H9 (cell line): Measurements from ENCODE around the gene MRTFA. TPM values are rescaled to one million over a fixed set of nuclear protein-coding genes. Genes with fewer than 3 reads are reported as not detected.

Experiments
- DNase-seq: peaks from one replicate; pipeline ENCODE4 v3.0.0-alpha.2; 2017
- H2AFZ ChIP-seq: one replicate; pipeline ENCODE4 v1.6.1; 2013; ENCODE audit warnings: mild to moderate bottlenecking, low read length, control low read depth, moderate library complexity
- H2AK5ac ChIP-seq: 2 replicates; pipeline ENCODE4 v1.6.1; 2013; ENCODE audit warnings: low read length, control low read depth, mixed read lengths; ENCODE audit not compliant: insufficient read length
- H2BK120ac ChIP-seq: one replicate; pipeline ENCODE4 v1.6.1; 2013; ENCODE audit warnings: low read depth, mild to moderate bottlenecking, low read length, control low read depth, inconsistent platforms; ENCODE audit not compliant: poor library complexity, severe bottlenecking
- H2BK12ac ChIP-seq: 2 replicates; pipeline ENCODE4 v1.6.1; 2013; ENCODE audit warnings: low read length, control low read depth, mixed read lengths, low read depth; ENCODE audit not compliant: insufficient read length
- H2BK15ac ChIP-seq: 2 replicates; pipeline ENCODE4 v1.6.1; 2013; ENCODE audit warnings: low read depth, low read length, control low read depth
- H2BK20ac ChIP-seq: one replicate; pipeline ENCODE4 v1.6.1; 2013; ENCODE audit warnings: low read depth, mild to moderate bottlenecking, low read length, control low read depth, inconsistent platforms; ENCODE audit not compliant: poor library complexity, severe bottlenecking
- H2BK5ac ChIP-seq: 2 replicates; pipeline ENCODE4 v1.6.1; 2013; ENCODE audit warnings: low read length, control low read depth, mixed read lengths; ENCODE audit not compliant: insufficient read length
- H3K14ac ChIP-seq: 2 replicates; pipeline ENCODE4 v1.6.1; 2013; ENCODE audit warnings: low read length, control low read depth; ENCODE audit not compliant: insufficient read depth
- H3K18ac ChIP-seq: 2 replicates; pipeline ENCODE4 v1.6.1; 2013; ENCODE audit warnings: low read depth, mild to moderate bottlenecking, mixed read lengths, low read length, control low read depth; ENCODE audit not compliant: insufficient read length
- H3K23ac ChIP-seq: 2 replicates; pipeline ENCODE4 v1.6.1; 2013; ENCODE audit warnings: low read length, control low read depth, mixed read lengths, low read depth; ENCODE audit not compliant: insufficient read length
- H3K23me2 ChIP-seq: 2 replicates; pipeline ENCODE4 v1.6.1; 2013; ENCODE audit warnings: low read depth, mild to moderate bottlenecking, mixed read lengths, low read length, control low read depth; ENCODE audit not compliant: insufficient read length, poor library complexity, severe bottlenecking
- H3K27ac ChIP-seq: 2 replicates; pipeline ENCODE4 v1.5.1; 2013; ENCODE audit warnings: low read length, control low read depth, mixed read lengths, low read depth; ENCODE audit not compliant: insufficient read length
- H3K27me3 ChIP-seq: 2 replicates; pipeline ENCODE4 v1.6.1; 2013; ENCODE audit warnings: low read length, control low read depth, inconsistent platforms; ENCODE audit not compliant: insufficient read depth
- H3K4ac ChIP-seq: 2 replicates; pipeline ENCODE4 v1.6.1; 2013; ENCODE audit warnings: low read depth, mild to moderate bottlenecking, control low read depth, inconsistent platforms, low read length, moderate library complexity
- H3K4me1 ChIP-seq: 2 replicates; pipeline ENCODE4 v1.6.1; 2013; ENCODE audit warnings: low read length, control low read depth, inconsistent platforms; ENCODE audit not compliant: insufficient read depth
- H3K4me2 ChIP-seq: 2 replicates; pipeline ENCODE4 v1.6.1; 2013; ENCODE audit warnings: low read length, control low read depth, mixed read lengths; ENCODE audit not compliant: insufficient read length, insufficient read depth
- H3K56ac ChIP-seq: 2 replicates; pipeline ENCODE4 v1.6.1; 2013; ENCODE audit warnings: low read depth, mild to moderate bottlenecking, mixed read lengths, low read length, control low read depth; ENCODE audit not compliant: insufficient read length
- H3K79me1 ChIP-seq: 2 replicates; pipeline ENCODE4 v1.6.1; 2013; ENCODE audit warnings: low read depth, mild to moderate bottlenecking, moderate library complexity, low read length, control low read depth, inconsistent platforms; ENCODE audit not compliant: insufficient read depth, poor library complexity, severe bottlenecking
- H3K79me2 ChIP-seq: 2 replicates; pipeline ENCODE4 v1.6.1; 2013; ENCODE audit warnings: low read length, control low read depth, inconsistent platforms; ENCODE audit not compliant: insufficient read depth
- H3K9ac ChIP-seq: 2 replicates; pipeline ENCODE4 v1.6.1; 2013; ENCODE audit warnings: low read length, control low read depth, mixed read lengths; ENCODE audit not compliant: insufficient read length; ENCODE audit errors: extremely low read depth
- H3K9me3 ChIP-seq: one replicate; pipeline ENCODE4 v1.6.1; 2013; ENCODE audit warnings: low read depth, low read length, inconsistent platforms; ENCODE audit not compliant: control insufficient read depth
- H3T11ph ChIP-seq: one replicate; pipeline ENCODE4 v1.6.1; 2013; ENCODE audit warnings: mild to moderate bottlenecking, low read length, control low read depth, inconsistent platforms
- H4K20me1 ChIP-seq: one replicate; pipeline ENCODE4 v1.6.1; 2013; ENCODE audit not compliant: control insufficient read depth, insufficient read length, insufficient read depth
- H4K5ac ChIP-seq: 2 replicates; pipeline ENCODE4 v1.6.1; 2013; ENCODE audit warnings: low read depth, mild to moderate bottlenecking, mixed read lengths, low read length, control low read depth; ENCODE audit not compliant: insufficient read length
- H4K8ac ChIP-seq: replicated peaks from 2 replicates; pipeline ENCODE4 v1.6.1; 2013; ENCODE audit warnings: low read length, control low read depth, mixed read lengths, low read depth; ENCODE audit not compliant: insufficient read length
- H4K91ac ChIP-seq: 2 replicates; pipeline ENCODE4 v1.6.1; 2013; ENCODE audit warnings: low read depth, mild to moderate bottlenecking, moderate library complexity, mixed read lengths, low read length, control low read depth; ENCODE audit not compliant: insufficient read length
- H3K27ac Mint-ChIP-seq, 3 experiments: 2 replicates in 2 of 3; 3 replicates in 1 of 3; pipeline ENCODE4 v1.8.0; 2020 to 2021; ENCODE audit warnings: mixed read lengths in 3 of 3, mild to moderate bottlenecking in 1 of 3, moderate library complexity in 1 of 3
- H3K27me3 Mint-ChIP-seq: 2 replicates; pipeline ENCODE4 v1.8.0; 2021; ENCODE audit warnings: low read depth, mild to moderate bottlenecking, moderate library complexity, mixed read lengths
- H3K36me3 Mint-ChIP-seq, 3 experiments: 2 replicates in 2 of 3; 3 replicates in 1 of 3; pipeline ENCODE4 v1.8.0; 2020 to 2021; ENCODE audit warnings: low read depth in 3 of 3, mixed read lengths in 3 of 3; ENCODE audit not compliant: insufficient read depth in 1 of 3
- H3K4me1 Mint-ChIP-seq, 2 experiments: 2 replicates each; pipeline ENCODE4 v1.8.0; 2020; ENCODE audit warnings: mixed read lengths in 2 of 2
- H3K4me3 Mint-ChIP-seq, 2 experiments: 2 replicates in 1 of 2; 3 replicates in 1 of 2; pipeline ENCODE4 v1.8.0; 2020 to 2021; ENCODE audit warnings: mild to moderate bottlenecking in 2 of 2, mixed read lengths in 2 of 2, moderate library complexity in 1 of 2
- H3K9me3 Mint-ChIP-seq, 2 experiments: 2 replicates in 1 of 2; 3 replicates in 1 of 2; pipeline ENCODE4 v1.8.0; 2020; ENCODE audit warnings: mild to moderate bottlenecking in 2 of 2, mixed read lengths in 2 of 2, moderate library complexity in 1 of 2
- CTCF ChIP-seq: fragments of 200-600 bp; sonication (generic); conservative IDR thresholded peaks from 3 replicates; pipeline ENCODE4 v1.8.0; 2021; ENCODE audit warnings: antibody characterized with exemption, mild to moderate bottlenecking
- WGBS: extraction: QIAGEN DNeasy Blood & Tissue Kit; methylation state at CpG from one replicate; pipeline ENCODE4 v1.1.7; 2013; ENCODE audit warnings: missing lambda C conversion rate, low lambda C conversion rate, mixed read lengths; ENCODE audit not compliant: insufficient read length; ENCODE audit errors: extremely low coverage; 5-methylcytosine and 5-hydroxymethylcytosine counted together
- total RNA-seq: library from RNA; stranded (reverse); gene quantifications from 2 replicates; pipeline ENCODE4 v1.2.1, GENCODE V29; 2021

Gene MRTFA
- total RNA-seq, 1 experiment from 2014 or later, result 38.1 TPM

DNA sequence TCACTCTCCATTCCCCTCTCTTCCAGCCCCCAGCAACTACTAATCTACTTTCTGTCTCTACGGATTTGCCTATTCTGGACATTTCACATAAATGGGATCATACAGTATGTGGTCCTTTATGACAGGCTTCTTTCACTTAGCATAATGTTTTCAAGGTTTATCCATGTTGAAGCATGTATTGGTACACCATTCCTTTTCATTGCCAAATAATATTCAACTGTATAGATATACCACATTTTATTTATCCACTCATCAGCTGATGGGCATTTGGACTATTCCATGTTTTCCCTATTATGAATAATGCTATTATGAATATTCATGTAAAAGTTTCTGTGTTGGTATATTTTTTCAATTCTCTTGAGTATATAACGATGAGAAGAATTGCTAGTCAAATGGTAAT lies 54.5 kb downstream of the MRTFA start:
- no peak overlapping the region for H4K91ac ChIP-seq
- H3T11ph ChIP-seq, result no peak overlapping the region
- no peaks in the 10 kb centered on the region for H4K20me1 ChIP-seq
- H3K79me1 ChIP-seq, result peaks cover 2% of the 10 kb centered on the region
- no peaks in the 10 kb centered on the region; the same call in 1 of the 2 replicates for H3K79me2 ChIP-seq
- no peak overlapping the region for H2AFZ ChIP-seq
- DNase-seq, result no peak
- H2AK5ac ChIP-seq, result no peak overlapping the region
- H4K8ac ChIP-seq, result no peak overlapping the region
- no peak overlapping the region for H2BK20ac ChIP-seq
- Mint-ChIP-seq H3K27me3 (no peaks in the 10 kb centered on the region), H3K4me1 (peaks cover 7 to 8% of the 10 kb centered on the region in 2 experiments; a peak in 2 of 4 replicates), H3K27ac (no peak overlapping the region), H3K36me3 (peaks cover 18 to 33% (median 30%) of the 10 kb centered on the region in 3 experiments), H3K9me3 (peaks cover 7 to 8% of the 10 kb centered on the region in 2 experiments; a peak in 3 of 5 replicates), H3K4me3 (no peak overlapping the region)
- no peaks in the 10 kb centered on the region for H3K9me3 ChIP-seq
- no peak overlapping the region for H2BK5ac ChIP-seq
- H2BK15ac ChIP-seq, result no peak overlapping the region
- H3K27ac ChIP-seq, result no peak overlapping the region
- TF ChIP-seq CTCF, result no peak
- WGBS, result no CpG with 5 or more reads among the region's 2 CpGs
- no peak overlapping the region for H2BK12ac ChIP-seq
- no peaks in the 10 kb centered on the region; the same call in 1 of the 2 replicates for H3K4me1 ChIP-seq
- H3K56ac ChIP-seq, result no peak overlapping the region
- H3K9ac ChIP-seq, result no peak overlapping the region
- H3K14ac ChIP-seq, result no peak overlapping the region
- no peak overlapping the region for H3K4me2 ChIP-seq
- H3K23ac ChIP-seq, result no peak overlapping the region
- H3K27me3 ChIP-seq, result no peaks in the 10 kb centered on the region
- H2BK120ac ChIP-seq, result no peak overlapping the region
- H3K4ac ChIP-seq, result no peak overlapping the region
- H3K18ac ChIP-seq, result no peak overlapping the region
- no peak overlapping the region for H4K5ac ChIP-seq
- no peaks in the 10 kb centered on the region for H3K23me2 ChIP-seq
